Endometrium (tissue), 2 donors: Measurements from ENCODE around the gene PSKH1.
"Not testable (repeated sequence)": the region's sequence is repeated elsewhere in the genome, so short reads cannot be mapped to it uniquely, and the experiment has no call there.

Experiments
- FAIRE-seq: peaks from 2 replicates; lab custom pipeline; 2012; peaks lifted over from hg19 to GRCh38; lab: Jason Lieb, UNC
- donor health status: control.
- donor health status: control.

Gene PSKH1

DNA sequence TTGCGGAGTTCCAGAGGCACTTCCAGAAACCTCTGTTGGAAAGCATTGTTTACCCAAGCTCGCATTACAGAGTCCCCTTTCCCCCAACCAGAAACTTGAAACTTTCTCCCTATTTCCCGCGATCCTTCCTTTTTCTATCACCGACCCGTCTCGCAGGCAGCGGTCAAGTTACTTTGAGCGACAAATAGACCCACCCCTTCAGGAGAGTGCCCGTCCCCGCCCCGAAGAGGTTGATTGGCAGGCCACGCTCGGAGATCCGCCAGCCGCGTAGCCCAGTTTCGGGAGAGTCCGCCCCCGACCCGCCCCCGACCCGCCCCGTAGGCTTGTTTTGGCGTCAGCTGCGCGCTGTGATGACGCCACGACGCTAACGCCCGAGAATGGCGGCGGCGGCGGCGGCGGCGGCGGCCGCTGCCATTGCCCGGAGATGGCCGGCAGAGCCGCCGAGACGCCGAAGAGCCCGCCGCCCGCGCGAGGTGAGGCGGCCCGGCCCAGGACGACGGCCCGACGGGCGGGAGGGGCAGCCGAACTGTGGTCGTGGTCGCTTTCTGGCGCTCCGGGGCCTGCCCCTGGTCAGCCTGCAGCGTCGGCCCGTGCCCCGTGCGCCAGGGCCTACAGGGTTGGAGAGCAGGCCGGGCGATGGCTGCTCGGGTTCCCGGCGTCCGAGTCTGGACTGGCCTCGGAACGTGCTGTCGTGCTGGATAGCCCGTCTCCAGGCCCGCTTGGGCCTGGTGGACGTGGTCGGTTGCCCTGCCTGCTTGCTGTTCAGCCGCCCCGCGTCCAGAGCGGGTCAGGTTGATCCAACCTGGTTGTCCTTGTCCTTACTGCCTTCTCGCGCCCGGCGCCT lies at the start of gene PSKH1:
PSKH1 (plus strand) TSS at position 356 of the 844 bp plus-strand sequence. CDS start 15,496 bp downstream, outside the sequence.
- FAIRE-seq, result no peak

DNA sequence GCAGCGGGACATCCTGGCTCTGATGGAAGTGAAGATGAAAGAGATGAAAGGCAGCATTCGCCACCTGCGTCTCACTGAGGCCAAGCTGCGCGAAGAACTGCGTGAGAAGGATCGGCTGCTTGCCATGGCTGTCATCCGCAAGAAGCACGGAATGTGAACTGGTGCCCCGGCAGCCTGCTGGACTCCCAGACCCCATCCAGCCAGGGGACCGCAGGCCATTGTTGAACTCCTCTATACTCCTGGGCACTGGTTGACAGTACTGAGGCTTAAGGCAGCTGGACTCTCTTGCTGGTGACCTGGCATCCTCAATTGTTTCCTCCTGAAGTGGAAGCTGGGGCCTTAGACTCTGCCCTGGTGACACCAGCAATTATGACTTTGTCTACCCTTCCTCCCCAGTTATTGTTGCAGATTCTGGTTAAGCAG lies 49.7 kb upstream of the PSKH1 start:
- FAIRE-seq, result no peak

DNA sequence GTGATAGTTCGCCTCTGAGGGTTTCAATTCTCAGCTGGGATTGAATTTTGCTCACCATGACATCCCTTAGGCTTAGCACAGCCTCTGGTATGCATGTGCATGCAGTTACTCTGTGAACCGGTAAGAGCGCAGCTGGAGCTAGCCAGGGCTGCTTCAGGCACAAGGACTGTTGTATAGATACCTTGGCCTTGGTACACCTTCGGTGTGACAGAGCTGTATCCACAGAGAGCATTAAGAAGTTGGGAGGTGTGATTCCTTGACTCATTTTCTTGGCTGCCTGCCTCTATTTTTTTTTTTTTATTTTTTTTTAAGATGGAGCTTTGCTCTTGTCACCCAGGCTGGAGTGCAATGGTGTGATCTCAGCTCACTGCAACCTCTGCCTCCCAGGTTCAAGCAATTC lies 48.6 kb upstream of the PSKH1 start:
- FAIRE-seq, result no peak

DNA sequence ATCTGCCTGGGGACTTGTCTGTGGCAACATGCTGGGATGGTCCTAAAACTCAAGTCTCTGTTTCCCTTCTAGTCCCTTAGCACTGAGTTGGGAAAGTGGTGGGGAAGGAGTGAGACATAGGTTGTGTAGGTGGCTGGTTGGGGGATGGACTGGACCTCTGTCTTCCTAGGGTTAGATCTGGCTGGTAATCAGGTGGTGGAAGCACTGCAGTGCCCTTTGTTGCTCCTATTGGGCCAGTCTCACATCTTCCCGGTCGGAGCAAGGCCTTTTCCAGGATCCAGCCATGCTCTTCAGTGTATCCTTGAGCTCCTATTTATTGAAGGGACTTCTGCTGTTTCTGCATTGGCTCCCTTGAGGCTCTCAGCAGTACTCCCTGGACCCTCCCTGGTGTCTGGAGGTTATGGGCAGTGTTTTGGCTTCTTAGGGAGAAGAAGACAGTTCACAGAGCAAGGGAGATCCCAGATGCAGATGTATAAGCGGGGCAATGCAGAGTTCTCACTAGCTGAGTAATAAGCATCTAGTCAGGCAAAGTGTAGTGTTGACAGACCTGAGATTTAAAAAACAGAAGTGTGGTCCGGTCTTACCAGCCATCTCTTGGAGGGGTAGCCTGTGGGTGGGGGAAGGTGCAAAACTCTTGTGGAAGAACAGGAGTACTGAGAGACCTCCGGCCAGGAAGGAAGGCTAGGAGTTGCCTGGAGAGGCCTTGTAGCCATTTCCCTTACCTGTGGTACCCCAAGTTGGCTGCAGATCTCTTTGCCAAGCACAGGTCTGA lies 47.6 kb upstream of the PSKH1 start:
- FAIRE-seq, result no peak

DNA sequence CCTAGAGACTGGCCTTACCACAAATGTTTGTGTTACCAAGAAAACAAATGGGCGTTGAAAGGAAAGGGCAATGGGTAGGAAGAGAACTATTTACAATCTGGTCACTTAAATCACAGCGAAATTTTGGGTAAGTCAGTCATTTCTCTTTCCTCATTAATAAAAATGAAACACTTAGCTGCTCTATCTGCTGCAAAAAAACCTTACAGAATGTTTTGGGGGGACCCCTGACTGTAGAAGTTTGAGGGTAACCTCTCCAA lies 47.1 kb upstream of the PSKH1 start:
- no peak for FAIRE-seq

DNA sequence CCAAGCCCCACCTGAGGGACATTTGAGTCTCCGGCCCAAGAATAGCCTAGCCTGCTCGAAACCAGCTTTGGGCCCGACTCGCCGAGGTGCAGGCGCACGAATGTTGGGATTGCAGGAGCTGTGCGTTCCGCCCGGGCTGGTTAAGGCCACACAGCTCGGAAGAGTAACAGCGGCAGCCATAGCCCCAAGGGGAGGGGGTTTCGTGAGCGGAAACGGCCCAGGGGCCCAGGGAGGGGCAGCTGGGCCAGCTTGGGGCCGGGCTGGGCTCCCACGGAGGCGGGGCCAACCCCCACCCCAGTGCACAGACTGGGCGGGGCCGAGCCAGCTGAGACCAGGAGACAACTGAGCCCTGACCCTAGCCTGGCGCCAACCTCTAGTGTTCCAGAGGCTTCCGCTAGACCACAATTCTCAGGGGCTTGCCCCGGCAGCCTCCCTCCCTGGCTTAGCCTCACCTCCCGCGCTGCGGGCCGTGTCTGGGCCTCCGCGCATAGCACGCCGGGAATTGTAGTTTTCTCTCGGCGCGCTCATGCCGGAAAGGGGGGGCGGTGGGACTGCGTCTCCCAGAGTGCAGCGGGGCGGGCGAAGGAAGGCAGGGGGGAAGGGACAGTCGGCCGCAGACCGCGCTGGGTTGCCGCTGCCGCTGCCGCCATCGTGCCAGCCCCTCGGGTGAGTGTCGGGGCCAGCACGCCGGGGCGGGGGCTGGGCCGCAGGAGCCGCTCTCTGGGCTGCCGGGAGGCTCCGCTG lies 46.6 kb upstream of the PSKH1 start, which contains the start of gene NUTF2:
NUTF2 (plus strand) TSS at position 614 of the 744 bp plus-strand sequence. CDS start 18,198 bp downstream, outside the sequence.
- FAIRE-seq, result peak; percentile 12

DNA sequence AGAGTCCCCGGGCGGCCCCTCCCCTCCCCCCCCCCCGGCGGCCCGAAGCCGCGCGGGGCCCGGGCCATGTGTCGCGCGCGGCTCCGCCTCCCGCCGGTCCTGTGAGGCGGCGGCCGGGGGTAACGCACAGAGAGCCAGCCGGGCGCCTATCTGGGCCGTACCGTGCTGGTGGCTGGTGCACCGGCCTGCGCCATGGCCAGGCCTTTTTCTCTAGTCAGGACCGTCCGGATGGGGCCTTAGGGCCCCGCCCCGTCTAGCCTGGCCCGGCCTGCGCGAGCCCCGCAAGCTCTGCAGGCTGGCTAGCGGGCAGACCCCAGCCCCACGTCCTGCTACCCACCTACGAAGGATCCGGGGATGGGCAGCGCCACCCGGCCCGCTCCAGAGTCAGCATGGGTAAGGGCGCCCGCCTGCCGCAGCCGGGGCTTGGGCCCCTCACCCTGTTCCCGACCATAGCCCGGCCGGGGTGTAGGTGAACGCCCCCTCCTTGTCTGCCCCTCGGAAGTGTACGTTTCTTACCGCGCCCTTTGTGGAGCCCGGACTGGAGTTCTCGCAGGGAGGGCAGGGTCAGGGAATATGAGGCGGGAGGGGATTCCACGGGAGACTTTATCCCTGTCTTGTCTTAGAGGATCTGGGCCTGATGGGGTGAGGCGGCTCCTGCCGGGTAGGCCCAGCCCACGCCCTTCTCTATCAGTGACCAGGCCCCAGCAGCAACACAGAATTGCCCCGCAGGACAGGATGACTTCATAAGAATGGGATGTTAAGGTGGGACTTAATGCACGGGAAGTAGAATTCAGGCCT lies 45.8 kb upstream of the PSKH1 start, which contains the start of gene CENPT:
CENPT (minus strand) TSS at position 630 of the 798 bp plus-strand sequence. CDS start 13,834 bp downstream, outside the sequence.
- FAIRE-seq, result no peak

DNA sequence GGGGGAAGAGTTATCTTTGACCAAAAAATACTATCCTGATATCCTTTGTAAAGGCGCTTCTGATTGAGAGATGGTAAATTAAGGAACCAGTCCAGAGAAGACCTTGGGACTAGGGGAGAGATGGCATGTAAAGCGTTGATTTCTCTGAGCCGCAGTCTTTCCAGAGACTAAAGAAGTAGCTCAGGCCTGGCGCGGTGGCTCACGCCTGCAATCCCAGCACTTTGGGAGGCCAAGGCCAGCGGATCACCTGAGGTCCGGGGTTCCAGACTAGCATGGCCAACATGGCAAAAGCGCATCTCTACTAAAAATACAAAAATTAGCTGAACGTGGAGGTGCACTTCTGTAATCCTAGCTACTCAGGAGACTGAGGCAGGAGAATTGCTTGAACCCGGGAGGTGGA lies 44.9 kb upstream of the PSKH1 start:
- no peak for FAIRE-seq

DNA sequence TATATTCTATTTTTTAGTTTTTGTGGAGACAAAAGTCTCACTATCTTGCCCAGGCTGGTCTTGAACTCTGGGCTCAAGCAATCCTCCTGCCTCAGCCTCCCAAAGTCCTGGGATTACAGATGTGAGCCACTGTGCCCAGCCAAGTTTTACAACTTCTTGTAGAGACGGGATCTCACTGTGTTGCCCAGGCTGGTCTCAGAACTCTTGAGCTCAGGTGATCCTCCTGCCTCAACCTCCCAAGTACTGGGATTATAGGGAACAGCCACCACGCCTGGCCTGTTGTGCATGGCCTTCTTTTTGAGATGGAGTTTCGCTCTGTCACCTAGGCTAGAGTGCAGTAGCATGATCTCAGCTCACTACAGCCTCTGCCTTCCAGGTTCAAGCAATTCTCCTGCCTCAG lies 39.4 kb upstream of the PSKH1 start:
- no peak for FAIRE-seq

DNA sequence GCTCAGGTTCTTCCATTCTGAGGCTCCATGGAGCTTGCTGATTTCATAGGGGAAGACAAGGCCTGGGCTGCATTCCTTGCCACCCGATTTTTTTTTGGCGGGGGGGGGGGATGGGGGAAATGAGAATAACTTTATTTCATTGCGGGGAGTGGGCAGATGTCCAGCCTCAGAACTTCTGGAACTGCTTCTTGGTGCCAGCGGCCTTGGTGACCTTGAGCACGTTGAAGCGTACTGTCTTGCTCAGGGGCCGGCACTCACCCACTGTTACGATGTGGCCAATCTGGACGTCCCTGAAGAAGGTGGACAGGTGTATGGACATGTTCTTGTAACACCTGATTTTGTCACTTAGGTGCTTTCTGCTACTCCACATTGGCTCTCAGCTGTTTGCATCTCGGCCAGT lies 37.3 kb upstream of the PSKH1 start:
- no peak for FAIRE-seq

DNA sequence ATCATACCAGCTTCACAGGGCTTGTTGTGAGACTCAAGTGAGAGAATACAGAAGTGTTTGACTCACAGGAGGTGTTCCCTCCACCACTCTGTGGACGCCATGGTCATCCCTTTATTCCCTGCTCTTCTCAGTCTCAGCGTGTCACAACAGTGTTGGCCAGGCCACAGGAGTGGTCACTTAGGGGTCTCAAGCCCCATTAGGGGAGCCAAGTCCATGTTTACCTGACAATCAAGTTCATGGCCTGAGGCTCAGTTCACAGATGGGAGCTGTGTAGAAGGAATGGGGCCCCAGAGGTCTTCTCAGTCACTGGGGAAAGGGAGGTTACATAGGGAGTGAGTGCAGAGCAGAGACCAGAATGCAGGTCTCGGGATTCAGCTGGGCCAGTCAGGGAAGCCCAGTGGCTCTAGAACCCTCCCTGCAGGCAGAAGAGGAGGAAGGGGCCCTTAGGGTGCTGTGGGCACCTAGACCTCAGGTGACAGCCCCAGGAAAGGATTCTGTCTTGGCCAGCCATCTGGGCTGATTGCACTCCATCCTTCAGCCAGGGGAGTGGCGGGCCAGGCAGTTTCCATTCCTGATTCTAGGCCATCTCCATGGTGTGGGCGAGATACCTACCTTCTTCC lies 36.0 kb upstream of the PSKH1 start:
- FAIRE-seq, result no peak

DNA sequence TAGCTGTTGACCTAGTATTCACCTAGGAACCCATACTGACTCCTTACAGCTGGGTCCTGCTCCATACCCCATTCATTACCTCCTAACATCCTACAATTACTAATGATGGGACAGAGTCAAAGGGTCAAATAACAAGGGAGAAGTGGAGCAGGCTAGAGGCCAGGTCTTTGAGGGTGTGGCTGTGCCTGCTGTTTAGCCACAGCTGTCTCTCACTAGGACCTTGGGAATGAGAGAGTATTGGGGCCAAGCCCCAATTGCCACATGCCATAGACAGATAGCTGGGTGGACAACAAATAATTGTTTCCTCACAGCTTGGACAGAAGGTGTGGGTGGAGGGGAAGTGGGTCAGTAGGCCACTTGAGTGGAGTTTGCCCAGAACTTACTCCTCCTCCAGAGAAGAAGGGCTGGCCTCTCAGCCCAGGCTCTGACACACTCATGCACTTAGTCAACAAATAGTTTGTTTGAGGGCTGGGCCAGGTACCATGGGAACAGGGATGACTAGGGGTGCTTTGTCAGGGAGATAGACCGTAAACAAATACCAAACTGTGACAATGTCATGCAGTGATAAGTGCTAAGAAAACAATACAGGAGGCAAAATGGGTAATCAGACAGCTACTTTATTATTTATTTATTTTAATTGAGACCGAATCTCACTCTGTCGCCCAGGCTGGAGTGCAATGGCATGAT lies 35.4 kb upstream of the PSKH1 start:
- no peak for FAIRE-seq

DNA sequence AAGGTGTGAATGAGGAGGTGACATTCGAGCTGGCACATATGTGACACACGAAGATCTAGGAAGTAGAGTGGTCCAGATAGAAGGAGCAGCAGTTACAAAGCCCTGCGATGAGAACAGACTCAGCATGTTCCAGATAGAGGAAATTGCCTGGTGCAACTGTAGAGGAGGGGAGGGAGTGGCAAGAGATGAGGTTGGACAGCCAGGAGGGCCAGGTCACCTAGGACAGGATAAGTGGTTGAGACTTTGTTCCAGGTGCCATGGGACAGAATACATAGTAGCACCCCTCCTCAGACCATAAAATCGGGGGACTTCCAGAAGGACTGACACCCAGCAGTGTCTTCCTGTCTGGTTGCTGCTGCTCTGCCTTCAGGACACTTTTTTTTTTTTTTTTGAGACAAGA lies 34.6 kb upstream of the PSKH1 start:
- no peak for FAIRE-seq

DNA sequence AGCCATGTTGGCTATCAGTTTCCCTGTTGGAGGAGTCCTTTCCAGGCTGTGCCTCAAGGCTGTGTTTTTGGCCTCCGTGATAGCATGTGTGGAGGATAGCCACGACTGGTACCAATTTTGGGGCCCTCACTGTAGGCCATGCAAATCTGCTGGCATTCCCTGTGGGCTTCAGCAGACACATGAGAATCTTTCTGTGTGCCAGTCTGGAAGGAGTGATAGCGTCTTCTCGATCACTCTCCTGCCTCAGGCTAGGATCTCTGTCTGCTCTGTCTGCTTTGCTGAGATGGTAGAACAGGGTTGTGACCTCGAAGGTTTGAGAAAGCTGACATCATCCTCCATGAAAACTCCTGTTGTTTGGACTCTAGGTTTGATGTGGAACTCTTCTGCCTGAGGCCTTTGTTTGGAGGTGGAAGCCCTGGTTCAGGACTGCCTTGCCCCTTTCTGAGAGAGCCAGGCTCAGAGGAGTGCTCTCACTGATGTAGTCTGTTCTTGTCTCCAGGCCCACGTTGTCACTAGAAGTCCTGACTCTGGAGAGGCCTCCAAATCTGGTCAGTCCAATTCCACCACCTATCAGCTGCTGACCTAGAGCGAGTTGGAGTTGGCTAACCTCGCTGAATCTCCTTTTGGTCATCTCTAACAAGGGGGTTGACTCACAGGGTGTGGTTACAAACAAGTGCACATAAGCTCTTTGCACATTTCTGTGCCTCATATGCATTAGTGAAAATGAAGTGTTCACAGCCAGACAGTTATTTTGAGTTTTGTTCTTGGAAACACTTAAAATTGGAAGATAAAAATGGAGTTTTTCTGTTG lies 32.3 kb upstream of the PSKH1 start:
- FAIRE-seq, result no peak

DNA sequence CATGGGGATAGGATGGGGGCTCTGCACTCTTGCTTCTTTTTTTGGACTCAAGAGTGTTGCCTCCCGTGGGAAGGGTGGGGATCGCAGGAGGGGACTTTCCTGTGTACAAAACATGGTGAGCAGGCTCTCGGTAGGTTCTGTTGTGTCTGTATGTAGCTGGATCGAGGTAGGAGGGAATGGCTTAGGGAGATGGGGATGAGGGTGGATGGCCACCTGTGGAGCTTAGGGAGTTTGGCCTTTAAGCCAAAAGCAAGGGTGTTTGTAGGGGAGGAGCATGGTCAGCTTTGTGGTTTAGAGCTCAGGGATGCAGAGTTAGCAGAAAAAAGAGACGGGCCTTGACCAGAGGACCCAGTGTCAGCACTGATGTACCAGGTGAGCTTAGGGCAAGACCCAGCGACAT lies 31.2 kb upstream of the PSKH1 start:
- no peak for FAIRE-seq

DNA sequence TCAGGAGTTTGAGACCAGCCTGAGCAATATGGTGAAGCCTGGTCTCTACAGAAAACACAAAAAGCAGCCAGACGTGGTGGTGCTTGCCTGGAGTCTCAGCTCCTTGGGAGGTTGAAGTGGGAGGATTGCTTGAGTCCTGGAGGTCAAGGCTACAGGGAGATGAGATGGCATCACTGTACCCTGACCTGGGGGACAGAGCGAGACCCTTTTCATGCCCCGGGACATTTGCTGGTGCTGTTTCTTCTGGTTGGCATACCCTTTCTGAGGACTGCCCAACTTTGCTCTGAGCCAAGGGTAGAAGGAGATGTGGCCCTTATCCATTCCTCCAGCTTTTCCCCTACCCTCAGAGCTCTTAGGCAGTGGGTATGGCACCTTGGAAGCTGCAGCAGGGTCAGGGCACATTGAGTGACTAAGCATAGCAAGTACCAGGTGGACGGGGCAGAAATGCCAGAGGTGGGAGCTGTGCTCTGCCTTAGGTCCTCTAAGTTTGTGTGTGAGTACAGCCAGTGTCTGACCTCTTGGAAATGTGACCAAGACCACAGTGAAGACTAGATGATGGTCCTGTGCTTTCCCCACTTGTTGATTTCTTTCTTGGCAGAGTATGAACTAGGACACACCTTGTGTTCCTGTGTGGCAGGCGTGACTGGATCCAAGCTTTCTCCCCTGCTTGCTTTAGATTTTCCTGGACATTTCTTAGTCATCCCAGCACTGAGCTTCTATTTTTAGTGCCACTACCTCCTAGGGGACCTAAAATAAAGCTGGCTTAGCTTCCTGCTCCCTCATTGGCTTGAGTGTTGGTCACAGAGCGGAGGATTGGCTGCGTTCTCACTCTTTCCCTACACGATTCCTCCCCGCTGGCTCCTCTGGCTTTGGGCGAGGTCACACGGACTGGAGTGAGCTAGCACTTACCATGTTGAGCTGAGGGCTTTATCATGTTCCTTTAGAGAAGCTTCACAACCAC lies 30.2 kb upstream of the PSKH1 start:
- no peak for FAIRE-seq

DNA sequence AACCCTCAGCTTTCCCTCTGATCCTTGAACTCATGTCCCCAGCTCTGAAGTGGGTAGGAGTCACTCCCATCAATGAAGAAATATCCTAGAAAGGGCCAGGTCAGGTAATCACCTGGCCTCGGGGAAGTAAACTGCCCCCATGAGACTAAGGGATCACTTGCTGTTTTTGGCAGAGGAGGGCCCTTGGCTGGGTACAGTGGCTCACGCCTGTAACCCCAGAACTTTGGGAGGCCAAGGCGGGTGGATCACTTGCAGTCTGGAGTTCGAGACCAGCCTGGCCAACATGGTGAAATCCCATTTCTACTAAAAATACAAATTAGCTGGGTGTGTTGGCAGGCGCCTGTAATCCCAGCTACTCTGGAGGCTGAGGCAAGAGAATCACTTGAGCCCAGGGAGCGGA lies 29.0 kb upstream of the PSKH1 start:
- not testable (repeated sequence) for FAIRE-seq

DNA sequence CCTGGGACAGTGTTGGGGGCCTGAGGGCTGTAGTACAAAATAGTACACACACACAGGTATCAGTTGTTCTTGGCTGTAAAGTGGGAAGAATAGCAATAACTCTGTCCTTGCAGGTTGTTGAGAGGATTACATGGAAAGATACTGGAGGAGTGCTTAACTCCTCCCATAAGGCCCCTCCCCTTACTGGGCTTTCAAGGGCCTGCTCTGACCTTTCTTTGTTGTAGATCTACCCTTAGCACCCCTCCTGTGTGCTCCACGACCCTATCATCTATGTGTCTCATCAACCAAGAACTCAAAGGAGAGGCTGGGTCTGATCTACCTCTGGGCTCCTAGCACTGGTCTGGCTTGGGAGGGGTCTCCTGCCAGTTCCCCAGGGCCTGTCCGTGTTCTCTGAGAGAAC lies 28.5 kb upstream of the PSKH1 start:
- FAIRE-seq, result no peak

DNA sequence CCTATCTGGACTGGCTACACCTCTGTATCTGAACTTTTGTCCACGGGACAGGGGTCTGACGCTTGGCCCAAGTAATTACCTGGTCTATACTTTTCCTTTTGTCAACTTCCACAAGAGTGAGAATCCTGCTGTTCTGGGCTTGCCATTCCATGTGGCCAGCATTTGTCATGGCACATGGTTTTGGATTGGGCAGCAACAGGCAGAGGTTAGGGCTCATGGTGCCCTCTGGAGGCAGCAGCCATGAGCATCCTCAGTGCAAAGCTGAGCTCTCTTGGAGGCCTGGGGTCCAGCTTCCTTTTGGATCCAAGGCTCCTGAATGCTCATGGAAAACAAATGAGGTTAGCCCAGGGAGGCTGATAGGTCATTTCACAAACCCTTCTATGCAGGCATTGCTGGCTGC lies 27.7 kb upstream of the PSKH1 start:
- no peak for FAIRE-seq
